ENCODE data around the gene KMT2B.
"Not testable (repeated sequence)": the region's sequence is repeated elsewhere in the genome, so short reads cannot be mapped to it uniquely, and the experiment has no call there.

Gene KMT2B

DNA sequence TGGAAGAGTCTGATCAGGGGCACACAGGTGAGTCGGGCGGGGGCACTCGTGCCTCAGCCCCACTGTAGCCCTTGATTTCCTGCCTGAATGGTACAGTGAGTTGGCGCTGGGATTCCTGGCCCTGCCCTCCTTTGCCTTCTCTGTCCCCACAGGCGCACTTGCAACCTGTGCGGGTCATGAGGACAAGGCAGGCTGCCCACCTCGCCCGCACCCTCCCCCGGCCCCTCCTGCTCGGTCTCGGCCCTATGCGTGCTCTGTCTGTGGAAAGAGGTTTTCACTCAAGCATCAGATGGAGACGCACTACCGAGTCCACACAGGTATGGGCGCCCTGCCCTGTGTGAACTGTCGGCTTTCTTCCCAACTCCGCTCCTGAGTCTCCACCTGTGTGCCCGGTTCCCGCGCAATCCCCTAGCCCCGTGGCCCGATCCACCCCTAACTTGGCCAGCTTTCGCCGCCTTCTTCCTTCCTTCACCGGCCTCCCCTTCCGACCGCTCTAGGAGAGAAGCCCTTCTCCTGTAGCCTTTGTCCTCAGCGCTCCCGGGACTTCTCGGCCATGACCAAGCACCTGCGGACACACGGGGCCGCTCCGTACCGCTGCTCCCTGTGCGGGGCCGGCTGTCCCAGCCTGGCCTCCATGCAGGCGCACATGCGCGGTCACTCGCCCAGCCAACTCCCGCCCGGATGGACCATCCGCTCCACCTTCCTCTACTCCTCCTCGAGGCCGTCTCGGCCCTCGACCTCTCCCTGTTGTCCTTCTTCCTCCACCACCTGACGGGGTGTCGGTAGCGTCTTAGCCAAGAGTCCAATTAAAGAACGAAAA is 1.6 kb upstream of the KMT2B start:
- DNase-seq: no peak
- TF ChIP-seq GATA1 (IDR thresholded peaks at IDR 0.05; ENCODE audit: low read depth, low read length): no peak
- TF ChIP-seq POLR2A (IDR thresholded peaks at IDR 0.05; ENCODE audit: low read length): no peak

DNA sequence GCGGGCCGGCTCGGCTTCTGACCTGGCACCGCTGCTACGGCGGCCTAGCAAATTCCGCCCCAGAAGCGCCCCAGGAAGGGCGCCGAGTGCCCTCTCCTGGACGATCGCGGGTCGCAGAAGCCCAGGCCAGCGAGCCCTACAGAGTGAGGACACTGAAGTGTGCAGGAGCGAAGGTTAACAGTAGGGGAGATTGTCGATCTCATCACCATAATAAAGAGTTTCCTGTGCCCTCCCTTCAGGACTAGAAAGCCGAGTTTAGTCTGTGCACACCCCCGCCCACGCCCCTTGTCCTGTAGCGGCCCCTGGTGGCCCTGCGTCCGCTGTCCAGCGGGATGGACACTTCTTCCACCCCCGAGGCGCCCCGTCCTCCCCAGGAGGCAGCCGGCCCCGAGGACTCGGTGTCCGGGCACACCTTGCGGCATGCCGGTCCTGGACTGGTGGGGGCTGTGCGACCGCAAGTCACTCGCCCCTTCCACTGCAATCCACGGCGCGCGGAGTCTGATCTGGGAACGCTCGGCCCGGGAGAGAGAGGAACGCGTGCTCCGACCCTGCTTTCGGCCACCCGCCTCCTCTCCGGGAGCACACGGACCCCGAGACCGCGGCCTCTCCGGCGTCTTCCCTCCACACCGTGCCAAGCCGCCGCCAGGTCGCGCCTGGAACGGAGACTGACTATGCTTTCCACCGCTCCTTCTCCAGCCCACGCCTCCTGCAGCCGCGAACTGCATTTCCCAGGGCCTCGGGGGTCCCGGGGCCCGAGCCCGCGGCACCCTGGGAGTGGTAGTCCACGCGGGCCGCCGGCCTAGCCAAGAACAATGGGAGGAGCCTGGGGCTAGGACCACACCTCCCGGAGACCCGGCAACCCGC is 770 bp upstream of the KMT2B start:
- peak; percentile 89 to 97 for DNase-seq
- TF ChIP-seq GATA1 (IDR thresholded peaks at IDR 0.05; ENCODE audit: low read depth, low read length) (no peak), POLR2A (IDR thresholded peaks at IDR 0.05; ENCODE audit: low read length) (no peak)

DNA sequence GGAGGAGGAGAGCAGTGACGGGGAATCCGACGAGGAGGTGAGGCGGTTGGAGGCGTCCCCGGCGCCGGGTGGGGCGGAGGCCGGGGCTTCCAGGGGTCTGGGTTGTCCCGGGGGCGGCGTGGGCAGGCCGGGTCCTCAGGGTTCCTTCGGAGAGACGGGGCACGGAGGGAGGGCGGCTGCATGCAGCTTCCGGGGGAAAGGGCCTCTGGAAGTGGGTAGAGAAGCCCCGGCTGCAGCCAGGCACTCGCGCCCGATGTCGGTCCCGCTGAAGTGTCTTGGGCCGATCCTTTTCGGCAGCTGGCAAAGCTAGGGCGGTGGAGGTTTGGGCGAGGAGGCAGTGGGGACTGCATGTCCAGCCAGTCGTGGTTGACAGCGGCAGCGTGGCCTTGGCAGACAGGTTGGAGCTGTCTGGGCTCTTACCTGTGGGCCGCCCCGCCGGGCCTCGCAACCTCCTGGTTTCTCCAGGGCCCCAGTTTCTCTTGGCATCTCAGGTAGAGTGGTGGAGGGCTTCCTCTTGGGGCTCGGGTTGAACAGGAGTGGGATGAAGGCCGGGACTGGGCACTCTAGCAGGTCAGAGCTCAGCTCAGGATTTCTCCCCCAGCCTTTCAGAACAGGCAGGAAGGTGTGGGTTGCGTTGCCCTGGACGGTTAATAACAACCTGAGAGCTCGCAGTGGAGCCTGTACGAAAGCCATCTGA is 690 bp downstream of the KMT2B start:
- peak; percentile 60 to 67 for DNase-seq
- TF ChIP-seq GATA1 (IDR thresholded peaks at IDR 0.05; ENCODE audit: low read depth, low read length): no peak
- no peak for TF ChIP-seq POLR2A (IDR thresholded peaks at IDR 0.05; ENCODE audit: low read length)

DNA sequence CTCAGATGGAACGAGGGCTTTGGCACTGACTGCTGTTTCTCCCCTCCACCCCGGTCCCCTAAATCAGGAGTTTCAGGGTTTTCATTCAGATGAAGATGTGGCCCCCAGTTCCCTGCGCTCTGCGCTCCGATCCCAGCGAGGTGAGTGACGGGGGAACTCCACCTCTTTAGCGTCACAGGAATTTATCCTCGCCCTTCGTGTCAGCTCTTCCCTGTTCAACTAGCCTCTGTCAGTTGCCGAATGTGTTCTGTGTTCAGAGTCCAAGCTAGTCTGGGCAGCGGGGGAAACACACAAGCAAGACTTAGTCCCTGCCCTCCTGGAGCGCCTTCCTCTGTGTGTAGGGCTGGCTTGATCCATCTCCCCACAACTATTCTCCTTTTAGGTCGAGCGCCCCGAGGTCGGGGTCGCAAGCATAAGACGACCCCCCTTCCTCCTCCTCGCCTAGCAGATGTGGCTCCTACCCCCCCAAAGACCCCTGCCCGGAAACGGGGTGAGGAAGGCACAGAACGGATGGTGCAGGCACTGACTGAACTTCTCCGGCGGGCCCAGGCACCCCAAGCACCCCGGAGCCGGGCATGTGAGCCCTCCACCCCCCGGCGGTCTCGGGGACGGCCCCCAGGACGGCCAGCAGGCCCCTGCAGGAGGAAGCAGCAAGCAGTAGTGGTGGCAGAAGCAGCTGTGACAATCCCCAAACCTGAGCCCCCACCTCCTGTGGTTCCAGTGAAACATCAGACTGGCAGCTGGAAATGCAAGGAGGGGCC is 1.8 kb downstream of the KMT2B start:
- no peak for TF ChIP-seq GATA1 (IDR thresholded peaks at IDR 0.05; ENCODE audit: low read depth, low read length)
- no peak for TF ChIP-seq POLR2A (IDR thresholded peaks at IDR 0.05; ENCODE audit: low read length)
- DNase-seq: no peak

DNA sequence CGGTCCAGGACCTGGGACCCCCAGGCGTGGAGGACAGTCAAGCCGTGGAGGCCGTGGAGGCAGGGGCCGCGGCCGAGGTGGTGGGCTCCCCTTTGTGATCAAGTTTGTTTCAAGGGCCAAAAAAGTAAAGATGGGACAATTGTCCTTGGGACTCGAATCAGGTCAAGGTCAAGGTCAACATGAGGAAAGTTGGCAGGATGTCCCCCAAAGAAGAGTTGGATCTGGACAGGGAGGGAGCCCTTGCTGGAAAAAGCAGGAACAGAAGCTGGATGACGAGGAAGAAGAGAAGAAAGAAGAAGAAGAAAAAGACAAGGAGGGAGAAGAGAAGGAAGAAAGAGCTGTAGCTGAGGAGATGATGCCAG is 2.3 kb downstream of the KMT2B start:
- DNase-seq: no peak
- TF ChIP-seq POLR2A (IDR thresholded peaks at IDR 0.05; ENCODE audit: low read length) (no peak), GATA1 (IDR thresholded peaks at IDR 0.05; ENCODE audit: low read depth, low read length) (no peak)

DNA sequence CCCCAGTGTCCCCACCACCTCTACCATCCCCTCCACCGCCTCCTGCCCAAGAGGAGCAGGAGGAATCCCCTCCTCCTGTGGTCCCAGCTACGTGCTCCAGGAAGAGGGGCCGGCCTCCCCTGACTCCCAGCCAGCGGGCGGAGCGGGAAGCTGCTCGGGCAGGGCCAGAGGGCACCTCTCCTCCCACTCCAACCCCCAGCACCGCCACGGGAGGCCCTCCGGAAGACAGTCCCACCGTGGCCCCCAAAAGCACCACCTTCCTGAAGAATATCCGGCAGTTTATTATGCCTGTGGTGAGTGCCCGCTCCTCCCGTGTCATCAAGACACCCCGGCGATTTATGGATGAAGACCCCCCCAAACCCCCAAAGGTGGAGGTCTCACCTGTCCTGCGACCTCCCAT is 2.8 kb downstream of the KMT2B start:
- TF ChIP-seq POLR2A (IDR thresholded peaks at IDR 0.05; ENCODE audit: low read length): no peak
- TF ChIP-seq GATA1 (IDR thresholded peaks at IDR 0.05; ENCODE audit: low read depth, low read length): no peak
- DNase-seq: no peak

DNA sequence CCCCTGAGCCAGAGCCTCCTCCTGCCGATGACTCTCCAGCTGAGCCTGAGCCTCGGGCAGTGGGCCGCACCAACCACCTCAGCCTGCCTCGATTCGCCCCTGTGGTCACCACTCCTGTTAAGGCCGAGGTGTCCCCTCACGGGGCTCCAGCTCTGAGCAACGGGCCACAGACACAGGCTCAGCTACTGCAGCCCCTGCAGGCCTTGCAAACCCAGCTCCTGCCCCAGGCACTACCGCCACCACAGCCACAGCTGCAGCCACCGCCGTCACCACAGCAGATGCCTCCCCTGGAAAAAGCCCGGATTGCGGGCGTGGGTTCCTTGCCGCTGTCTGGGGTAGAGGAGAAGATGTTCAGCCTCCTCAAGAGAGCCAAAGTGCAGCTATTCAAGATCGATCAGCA is 3.6 kb downstream of the KMT2B start:
- DNase-seq: no peak
- TF ChIP-seq GATA1 (IDR thresholded peaks at IDR 0.05; ENCODE audit: low read depth, low read length) (no peak), POLR2A (IDR thresholded peaks at IDR 0.05; ENCODE audit: low read length) (no peak)

DNA sequence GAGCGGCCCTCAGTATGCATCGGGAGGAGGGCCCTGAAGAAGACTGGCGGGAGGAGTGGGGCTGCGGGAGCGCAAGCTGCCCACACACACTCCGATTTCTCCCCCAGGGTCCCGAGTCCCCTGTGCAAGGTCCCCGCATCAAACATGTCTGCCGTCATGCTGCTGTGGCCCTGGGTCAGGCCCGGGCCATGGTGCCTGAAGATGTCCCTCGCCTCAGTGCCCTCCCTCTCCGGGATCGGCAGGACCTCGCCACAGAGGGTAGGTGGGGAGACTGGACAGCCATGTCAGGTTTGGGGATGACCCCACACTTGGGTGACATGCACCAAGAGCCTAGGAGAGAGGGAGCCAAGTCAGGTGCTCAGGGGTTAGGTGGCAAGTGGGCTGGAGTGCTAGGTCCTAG is 4.7 kb downstream of the KMT2B start:
- DNase-seq: no peak
- TF ChIP-seq POLR2A (IDR thresholded peaks at IDR 0.05; ENCODE audit: low read length): no peak
- no peak for TF ChIP-seq GATA1 (IDR thresholded peaks at IDR 0.05; ENCODE audit: low read depth, low read length)

DNA sequence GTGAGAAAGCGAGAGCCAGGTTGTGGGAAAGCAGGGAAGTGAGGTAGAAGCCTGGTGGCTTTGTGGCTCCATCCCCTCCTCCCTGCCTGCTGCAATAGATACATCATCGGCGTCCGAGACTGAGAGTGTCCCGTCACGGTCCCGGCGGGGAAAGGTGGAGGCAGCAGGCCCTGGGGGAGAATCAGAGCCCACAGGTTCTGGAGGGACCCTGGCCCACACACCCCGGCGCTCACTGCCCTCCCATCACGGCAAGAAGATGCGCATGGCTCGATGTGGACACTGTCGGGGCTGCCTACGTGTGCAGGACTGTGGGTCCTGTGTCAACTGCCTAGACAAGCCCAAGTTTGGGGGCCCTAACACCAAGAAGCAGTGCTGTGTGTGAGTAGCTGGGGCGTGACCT is 5.1 kb downstream of the KMT2B start:
- no peak for TF ChIP-seq POLR2A (IDR thresholded peaks at IDR 0.05; ENCODE audit: low read length)
- no peak for TF ChIP-seq GATA1 (IDR thresholded peaks at IDR 0.05; ENCODE audit: low read depth, low read length)
- no peak for DNase-seq

DNA sequence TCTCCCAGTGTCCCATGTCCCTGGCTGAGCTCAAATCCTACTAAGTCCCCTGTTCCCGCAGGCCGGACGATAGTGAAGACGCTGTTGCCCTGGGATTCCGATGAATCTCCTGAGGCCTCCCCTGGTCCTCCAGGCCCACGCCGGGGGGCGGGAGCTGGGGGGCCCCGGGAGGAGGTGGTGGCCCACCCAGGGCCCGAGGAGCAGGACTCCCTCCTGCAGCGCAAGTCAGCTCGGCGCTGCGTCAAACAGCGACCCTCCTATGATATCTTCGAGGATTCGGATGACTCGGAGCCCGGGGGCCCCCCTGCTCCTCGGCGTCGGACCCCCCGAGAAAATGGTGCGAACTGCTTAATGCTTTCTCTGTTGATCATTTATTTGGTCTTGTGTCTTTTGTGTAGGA is 5.9 kb downstream of the KMT2B start:
- DNase-seq: no peak
- TF ChIP-seq POLR2A (IDR thresholded peaks at IDR 0.05; ENCODE audit: low read length): no peak
- no peak for TF ChIP-seq GATA1 (IDR thresholded peaks at IDR 0.05; ENCODE audit: low read depth, low read length)

DNA sequence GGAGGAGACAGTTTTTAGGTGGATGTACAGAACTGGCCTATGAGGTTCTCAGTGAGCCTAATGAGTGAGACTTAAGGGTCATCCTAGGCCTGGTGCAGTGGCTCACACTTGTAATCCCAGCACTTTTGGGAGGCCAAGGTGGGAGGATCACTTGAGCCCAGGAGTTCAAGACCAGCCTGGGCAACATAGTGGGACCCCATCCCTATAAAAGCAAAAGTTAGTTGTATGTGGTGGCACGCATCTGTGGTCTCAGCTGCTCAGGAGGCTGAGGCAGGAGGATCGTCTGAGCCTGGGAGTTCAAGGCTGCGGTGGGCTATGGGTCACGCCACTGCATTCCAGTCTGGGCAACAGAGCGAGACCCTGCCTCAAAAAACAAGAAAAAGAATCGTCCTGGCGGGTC is 6.3 kb downstream of the KMT2B start:
- DNase-seq: not testable (repeated sequence)

DNA sequence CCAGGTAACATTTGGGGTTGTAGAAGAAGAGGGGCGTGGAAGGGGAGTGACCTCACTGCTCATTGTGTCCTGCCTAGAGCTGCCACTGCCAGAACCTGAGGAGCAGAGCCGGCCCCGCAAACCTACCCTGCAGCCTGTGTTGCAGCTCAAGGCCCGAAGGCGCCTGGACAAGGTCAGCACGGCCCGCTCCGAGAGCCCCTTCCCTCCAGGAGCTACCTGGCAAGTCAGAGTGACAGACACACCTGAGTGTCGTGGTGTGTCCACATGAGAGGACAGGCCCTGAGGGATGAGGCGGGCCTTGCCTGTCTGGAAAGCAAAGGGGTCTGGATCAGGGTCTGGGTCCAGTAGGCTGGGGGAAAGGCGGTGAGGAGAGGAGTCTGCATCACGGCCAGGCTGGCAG is 6.8 kb downstream of the KMT2B start:
- no peak for TF ChIP-seq GATA1 (IDR thresholded peaks at IDR 0.05; ENCODE audit: low read depth, low read length)
- no peak for TF ChIP-seq POLR2A (IDR thresholded peaks at IDR 0.05; ENCODE audit: low read length)
- DNase-seq: no peak

DNA sequence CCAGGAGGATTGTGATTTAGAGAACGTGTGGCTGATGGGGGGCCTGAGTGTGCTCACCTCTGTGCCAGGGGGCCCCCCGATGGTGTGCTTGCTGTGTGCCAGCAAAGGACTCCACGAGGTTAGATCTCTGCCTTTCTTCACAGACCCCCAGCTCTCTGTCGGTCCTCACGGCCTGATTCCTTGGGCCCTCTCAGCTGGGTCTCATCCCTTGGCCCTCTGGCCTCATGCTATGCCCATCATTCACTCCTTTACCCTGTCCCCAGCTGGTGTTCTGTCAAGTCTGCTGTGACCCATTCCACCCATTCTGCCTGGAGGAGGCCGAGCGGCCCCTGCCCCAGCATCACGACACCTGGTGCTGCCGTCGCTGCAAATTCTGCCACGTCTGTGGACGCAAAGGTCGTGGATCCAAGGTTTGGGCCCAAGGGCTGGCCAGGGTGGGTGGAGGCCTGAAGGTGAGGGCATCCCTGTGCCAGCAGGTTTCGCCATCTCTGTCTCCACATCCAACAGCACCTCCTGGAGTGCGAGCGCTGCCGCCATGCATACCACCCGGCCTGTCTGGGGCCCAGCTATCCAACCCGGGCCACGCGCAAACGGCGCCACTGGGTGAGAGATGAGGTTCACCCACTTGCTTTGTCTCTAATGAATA is 7.5 kb downstream of the KMT2B start:
- no peak for DNase-seq
- no peak for TF ChIP-seq POLR2A (IDR thresholded peaks at IDR 0.05; ENCODE audit: low read length)
- TF ChIP-seq GATA1 (IDR thresholded peaks at IDR 0.05; ENCODE audit: low read depth, low read length): no peak
